ENCODE data around the gene TRIML1.
"Not testable (repeated sequence)": the region's sequence is repeated elsewhere in the genome, so short reads cannot be mapped to it uniquely, and the experiment has no call there.

The TRIML1 gene

DNA sequence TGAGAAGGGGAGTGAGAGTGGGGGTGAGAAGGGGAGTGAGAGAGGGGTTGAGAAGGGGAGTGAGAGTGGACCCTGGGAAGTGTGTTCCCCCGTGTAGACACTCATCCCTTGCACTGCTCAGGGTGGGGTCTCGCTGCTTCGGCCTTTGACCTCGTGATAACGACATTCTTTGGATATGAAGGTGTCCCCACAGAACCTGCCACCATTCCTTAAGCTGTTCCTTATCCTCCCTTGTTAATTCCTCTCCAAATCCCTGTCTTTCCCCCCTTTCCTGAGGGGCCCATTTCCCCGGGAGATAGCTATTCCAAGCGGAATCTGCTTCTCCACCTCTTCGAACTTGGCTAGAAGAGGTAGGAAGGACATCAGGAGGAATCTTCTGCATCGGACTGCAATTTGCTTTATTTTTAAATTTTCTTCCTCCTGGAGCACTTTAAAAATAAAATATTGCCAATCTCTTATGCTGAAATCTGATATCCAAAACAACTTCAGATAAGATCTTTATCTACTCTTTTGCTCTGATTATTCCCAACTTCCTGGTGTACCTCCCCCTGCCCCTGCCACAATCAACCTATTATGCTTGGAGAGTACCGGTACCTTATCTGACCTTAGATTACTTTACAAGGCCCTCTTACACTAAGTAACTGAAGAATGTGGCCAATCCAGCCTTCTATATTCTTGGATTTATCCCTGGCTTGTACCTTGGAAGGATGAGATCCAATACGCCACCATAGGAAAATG, 15.6 kb downstream of the TRIML1 start:
- no peak for DNase-seq (ENCODE audit: low spot score)

DNA sequence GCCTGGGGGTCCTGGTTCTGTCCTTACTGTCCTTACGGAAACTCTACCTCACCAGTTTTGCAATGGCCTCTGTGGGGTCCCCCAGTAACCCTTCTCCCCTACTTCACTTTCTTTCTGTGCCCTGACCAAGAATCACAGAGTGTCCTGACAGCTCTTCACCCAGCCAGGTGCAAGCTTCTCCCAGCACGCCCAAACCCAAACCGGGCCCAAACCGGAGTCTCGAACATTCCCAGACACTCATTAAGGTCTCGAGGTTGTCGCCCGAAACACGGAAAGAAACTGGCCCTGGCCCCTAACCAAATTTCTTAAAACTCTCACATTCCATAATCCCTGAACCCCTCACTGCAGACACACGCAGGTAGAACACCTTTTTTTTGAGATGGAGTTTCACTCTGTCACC, 19.1 kb downstream of the TRIML1 start:
- DNase-seq (ENCODE audit: low spot score), result no peak

DNA sequence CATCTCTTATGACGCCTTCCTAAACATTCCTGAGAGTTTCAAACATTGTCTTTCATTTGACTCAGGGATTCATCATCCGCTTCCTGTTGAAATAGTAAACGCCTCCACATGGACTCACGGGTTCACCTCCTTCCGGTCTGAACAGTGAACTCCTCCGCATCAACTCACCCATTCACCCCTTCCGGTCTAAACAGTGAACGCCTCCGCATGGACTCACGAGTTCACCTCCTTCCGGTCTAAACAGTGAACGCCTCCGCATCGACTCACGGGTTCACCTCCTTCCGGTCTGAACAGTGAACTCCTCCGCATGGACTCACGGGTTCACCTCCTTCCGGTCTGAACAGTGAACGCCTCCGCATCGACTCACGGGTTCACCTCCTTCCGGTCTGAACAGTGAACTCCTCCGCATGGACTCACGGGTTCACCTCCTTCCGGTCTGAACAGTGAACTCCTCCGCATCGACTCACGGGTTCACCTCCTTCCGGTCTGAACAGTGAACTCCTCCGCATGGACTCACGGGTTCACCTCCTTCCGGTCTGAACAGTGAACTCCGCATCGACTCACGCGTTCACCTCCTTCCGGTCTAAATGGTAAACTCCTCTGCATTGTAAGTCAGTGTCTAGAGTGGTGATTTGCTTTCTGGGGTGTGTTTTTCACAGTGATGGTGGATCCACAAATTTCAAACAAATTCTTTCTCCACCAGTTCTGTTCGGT, 20.4 kb downstream of the TRIML1 start:
- DNase-seq (ENCODE audit: low spot score), result not testable (repeated sequence)

DNA sequence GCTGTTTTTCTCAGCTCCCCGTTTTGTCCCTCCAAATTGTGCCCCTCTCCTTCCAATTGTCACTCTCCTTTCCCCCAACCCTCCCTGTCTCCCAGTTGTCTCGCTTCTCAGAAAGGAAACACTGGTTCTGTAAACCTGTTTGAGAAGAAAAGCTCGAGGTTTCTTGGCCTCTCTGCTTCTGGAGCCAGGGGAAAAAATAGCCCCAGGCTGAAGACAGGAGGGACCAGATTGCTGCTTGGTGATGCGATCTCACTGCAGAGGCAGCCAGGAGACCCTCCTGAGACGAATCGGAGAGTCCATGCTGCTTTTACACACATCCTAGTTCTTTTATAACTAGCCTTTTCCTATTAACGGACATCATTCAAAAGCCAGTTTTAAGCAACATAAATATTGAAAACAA, 21.2 kb downstream of the TRIML1 start:
- no peak for DNase-seq (ENCODE audit: low spot score)

DNA sequence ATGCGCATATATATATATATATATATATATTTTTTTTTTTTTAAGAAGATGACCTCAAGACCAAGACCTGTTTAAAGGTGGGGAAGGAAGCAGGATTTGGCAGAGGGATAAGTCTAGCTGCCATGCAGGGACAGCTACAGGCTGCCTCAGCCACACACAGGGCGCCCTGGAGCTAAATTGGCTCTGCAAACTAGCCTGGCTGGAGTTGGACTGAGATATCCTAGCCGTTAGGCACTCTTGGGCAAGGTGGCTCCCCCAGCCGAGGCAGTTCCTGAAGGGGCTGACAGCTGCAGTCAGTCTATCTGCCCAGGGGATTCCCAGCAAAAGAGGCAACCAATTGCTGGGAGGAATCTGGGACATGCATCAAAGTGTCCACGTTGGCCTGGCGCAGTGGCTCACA, 21.9 kb downstream of the TRIML1 start:
- DNase-seq (ENCODE audit: low spot score), result no peak

DNA sequence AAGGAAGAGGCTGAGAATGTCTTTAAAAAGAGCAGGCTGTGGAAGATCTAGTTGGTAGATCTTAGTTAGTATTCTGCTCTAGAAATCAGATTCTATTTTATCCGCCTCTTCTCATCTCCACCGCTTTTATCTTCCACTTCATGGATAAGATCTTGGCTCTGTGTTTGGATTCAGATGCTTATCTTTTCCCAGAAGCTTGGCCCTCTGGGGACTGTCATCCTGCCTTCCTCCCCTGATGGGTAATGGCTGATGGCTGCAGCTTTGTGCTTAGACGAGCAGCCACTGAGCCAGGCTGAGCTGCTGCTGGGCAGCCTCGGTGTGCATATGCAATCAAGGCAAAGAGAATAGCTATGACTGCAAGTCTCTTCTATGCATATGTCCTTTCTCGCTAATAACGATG, 23.5 kb downstream of the TRIML1 start:
- DNase-seq (ENCODE audit: low spot score), result no peak

DNA sequence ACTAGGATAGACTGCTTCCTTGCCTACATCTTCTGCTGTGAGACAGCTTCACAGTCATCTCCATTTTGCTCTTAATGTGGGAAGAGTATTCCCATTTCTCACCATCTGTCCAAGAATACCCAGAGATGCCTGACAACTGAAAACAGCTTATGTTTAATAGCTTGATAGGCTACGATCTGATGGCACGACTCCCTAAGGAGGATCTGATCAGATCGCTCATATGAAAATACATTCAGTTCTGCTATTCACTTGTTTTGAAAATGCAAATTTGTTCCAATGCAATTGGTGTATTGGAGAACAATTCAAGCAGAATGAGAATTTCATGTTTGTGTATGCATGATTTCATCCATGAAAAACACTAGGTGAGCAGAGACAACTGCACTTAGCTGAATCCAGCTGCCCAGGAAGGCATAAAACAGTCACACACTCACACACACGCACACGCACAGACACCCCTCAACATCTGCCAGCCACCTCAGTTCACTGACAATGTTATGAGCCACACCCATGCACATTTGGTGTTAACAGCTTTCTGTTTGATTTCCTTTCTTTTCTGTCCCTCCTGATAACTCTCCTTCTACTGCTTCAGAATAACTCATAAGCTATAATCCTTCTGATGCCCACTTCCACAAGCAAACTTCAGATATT, 29.6 kb downstream of the TRIML1 start:
- no peak for DNase-seq (ENCODE audit: low spot score)

DNA sequence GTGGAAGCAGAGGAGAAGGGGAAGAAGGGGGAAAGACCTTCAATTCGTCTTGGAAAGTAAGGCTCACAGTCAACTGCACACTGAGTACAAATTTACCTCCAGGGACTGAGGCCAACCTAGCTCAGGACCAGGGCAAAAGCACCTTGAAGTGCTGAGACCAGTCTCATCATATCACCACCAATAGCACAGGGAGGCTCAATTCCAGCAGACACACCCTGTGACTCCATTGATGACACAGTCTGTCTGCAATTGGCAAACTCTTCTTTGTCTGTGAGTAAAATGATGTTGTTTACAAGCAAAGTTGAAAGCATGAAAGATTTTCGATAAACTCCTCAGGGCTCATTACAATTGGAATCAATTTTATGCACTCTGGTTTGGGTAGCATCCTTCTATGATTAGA, 32.3 kb downstream of the TRIML1 start:
- no peak for DNase-seq (ENCODE audit: low spot score)

DNA sequence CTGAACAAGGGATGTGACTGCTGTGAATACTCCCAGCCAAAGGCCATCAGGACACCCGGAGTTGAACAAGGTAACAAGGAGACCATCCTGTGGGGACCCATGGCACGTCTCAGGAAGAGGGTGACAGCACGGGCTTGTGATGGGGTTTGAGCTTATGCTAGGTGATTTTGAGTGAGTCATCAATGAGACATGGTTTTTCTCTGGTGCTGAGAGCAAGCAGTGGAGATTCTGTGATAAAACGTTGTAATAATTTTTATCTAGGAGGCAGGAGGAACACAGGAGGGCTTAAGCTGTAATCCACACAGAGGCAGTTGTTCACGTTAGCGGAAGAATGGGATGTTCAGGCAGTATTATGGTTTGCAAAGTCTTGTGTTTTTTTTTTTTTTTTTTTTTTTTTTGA, 36.0 kb downstream of the TRIML1 start:
- DNase-seq (ENCODE audit: low spot score), result no peak

DNA sequence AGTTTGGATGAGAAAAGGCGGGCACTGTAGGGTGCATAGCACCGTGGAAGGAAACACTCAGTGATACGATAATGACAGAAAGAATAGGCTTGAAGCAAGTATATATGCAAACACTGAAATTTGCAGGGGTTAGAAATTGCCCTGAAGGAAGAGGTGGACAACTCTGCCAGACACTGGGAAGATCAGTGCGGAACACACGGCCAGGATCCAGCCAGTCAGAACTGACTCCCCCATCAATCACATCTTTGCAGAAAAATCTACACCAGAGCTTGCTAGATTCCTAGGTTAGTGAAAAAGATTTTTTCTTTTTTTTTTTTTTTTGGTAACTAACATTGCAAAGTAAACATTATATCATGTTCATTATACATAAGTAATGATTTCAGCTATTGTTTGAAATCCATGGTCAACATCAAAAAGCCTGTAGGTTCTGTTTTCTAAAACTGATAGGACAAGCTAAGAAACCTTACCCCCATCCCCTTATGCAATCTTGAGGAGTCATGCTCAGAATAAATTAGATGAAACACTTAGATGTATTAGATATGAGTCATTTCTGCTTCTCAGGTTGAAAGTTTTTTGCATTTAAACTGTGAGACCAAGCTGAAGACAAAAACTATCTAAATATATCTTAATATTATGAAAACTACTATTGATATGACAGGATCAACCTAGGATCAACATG, 38.9 kb downstream of the TRIML1 start:
- no peak for DNase-seq (ENCODE audit: low spot score)

DNA sequence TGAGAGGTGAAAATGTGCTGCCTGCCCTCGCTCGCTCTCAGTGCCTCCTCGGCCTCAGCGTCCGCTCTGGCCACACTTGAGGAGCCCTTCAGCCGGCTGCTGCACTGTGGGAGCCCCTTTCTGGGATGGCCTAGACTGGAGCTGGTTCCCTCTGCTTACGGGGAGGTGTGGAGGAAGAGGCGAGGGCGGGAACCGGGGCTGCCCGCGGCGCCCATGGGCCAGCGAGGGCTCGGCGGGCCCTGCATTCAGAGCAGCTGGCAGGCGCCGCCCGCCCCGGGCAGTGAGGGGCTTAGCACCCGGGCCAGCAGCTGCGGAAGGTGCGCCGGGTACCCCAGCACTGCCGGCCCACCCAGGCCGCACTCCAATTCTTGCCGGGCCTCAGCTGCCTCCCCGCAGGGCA, 39.6 kb downstream of the TRIML1 start:
- DNase-seq (ENCODE audit: low spot score), result no peak

DNA sequence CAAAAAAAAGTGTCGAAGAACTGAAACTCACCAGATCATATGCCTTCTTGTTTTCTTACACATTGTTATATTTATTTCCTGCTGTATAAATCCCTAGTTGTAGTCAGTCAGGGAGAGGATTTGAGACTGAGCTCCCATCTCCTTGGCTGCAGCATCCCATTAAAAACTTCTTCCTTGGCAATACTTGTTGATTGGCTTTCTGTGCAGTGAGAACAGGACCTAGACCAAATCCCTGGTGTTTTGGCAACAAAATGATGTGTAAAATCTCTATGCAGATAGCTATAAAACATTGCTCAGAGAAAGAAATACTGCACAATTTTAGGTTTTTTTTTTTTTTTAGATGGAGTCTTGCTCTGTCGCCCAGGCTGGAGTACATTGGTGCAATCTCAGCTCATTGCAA, 47.9 kb downstream of the TRIML1 start:
- DNase-seq (ENCODE audit: low spot score), result no peak

DNA sequence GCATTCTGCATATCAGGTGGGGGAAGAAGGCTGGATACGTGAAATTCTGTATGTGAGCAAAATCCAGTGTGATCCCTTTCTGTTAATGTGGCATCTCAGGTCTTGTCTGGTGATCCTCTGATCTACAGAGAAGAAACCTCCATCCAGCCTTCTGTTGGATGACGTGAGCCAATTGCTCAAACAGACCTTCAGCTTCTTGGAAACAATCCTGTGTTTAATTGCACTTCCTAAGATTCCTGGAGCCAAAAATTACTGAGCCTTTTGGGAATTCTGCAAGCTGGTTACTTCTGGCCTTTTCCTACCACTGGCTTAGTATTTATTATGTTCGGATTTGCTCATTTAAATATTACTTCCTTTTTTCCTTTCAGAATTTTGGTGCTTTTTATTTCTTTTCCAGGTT, 51.2 kb downstream of the TRIML1 start:
- DNase-seq (ENCODE audit: low spot score), result no peak

DNA sequence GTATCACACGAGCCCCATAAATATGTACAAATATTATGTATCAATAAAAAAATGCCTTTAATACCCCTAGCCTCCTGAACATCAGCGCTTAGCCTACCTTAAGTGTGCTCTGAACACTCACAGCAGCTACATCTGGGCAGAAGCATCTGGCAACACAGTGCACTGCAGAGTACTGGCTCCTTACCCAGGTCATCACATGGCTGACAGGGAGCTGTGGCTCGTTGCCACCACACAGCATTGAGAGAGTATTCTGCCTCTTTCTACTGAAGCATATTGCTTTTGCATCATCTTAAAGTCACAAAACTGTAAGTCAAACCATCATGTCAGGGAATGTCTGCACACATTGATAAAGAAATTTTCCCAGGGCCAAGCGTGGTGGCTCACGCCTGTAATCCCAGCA, 55.2 kb downstream of the TRIML1 start:
- no peak for DNase-seq (ENCODE audit: low spot score)

DNA sequence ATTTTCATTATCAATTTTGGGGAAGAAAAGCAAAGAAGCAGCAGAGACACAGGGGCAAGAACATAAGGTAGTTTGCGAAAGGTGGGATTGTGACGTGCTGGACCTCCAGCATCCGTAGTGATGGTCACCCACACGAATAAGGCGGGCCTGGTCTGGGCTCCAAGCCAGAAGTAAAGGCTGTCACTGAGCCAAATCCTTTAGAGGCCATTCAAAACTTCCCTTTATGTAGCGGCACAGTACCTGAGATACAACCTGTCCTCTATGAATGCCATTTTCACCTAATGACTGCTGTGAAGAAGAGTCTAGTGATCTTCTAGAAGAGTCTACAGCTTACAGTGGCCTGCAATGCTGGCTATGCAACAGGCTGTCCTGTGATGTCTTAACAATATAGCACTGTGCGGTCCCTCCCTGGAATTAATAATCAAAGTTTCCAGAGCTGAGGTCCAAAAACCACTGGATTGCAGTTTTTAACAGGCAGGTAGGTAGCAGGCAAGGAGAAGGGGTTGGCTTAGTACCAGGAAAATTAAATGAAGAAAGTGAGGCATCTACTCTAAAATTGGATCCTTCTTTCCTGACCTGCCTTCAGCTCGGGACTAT, 56.2 kb downstream of the TRIML1 start:
- DNase-seq (ENCODE audit: low spot score), result no peak

DNA sequence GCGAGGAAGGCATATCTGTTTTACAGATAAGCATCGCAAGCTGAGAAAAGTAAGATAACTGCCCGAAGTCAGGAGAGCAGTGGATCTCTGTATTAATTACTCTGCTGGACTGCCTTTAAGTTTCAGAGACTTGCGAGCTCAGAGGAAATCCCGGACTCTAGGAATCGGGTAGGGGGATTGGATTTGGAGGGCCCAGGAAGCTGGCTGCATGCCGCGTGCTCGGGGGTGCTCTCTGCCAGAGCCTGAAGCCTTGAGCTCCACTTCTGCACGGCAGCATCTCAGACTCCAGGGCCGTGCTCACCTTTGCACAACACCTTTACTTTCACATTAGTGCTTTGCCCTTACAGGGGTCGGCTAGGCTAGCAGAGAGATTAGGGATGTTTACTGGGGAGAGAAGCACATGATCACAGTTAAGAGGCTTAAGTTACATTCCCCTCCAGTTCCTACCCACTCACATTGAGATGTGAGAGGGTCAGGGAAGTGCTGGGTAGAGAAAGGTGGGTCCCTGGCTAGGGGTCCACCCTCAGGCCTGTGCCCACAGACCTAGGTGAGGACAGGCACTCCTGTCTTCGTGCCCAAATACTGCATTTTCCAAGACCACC, 57.0 kb downstream of the TRIML1 start:
- no peak for DNase-seq (ENCODE audit: low spot score)
